HepG2 (cell line): ENCODE measurements around the gene GK. TPM values are rescaled to one million over a fixed set of nuclear protein-coding genes. Genes with fewer than 3 reads are reported as not detected.

ENCODE experiments used
- DMAP1 ChIP-seq: IDR thresholded peaks from 2 replicates; pipeline ENCODE4 v1.6.1; 2016
- DRAP1 ChIP-seq: IDR thresholded peaks from 2 replicates; pipeline ENCODE4 v1.6.1; 2016; ENCODE audit warnings: missing genetic modification reagents, missing compliant biosample characterization
- HDAC2 ChIP-seq: sonication (generic); formaldehyde crosslinking; IDR thresholded peaks from 2 replicates; pipeline ENCODE4 v1.4.0; 2020; ENCODE audit warnings: missing genetic modification reagents
- ISL2 ChIP-seq: sonication (generic); formaldehyde crosslinking; IDR thresholded peaks from 2 replicates; pipeline ENCODE4 v1.5.0; 2020; ENCODE audit warnings: missing genetic modification reagents
- KAT8 ChIP-seq: IDR thresholded peaks from 2 replicates; pipeline ENCODE4 v1.6.1; 2016; ENCODE audit warnings: missing genetic modification reagents, missing compliant biosample characterization
- NR2F6 ChIP-seq, 2 experiments: IDR thresholded peaks; 2 replicates each; pipeline ENCODE4 v1.6.1; 2016; ENCODE audit warnings: antibody characterized with exemption in 1 of 2, mild to moderate bottlenecking in 1 of 2
- PTBP1 ChIP-seq: fragments of 200-400 bp; formaldehyde crosslinking; IDR thresholded peaks from 2 replicates; pipeline ENCODE4 v1.6.1; 2018; ENCODE audit warnings: low read length, low read depth; ENCODE audit not compliant: poor library complexity, severe bottlenecking
- TBX2 ChIP-seq: sonication (generic); formaldehyde crosslinking; IDR thresholded peaks from 2 replicates; pipeline ENCODE4 v1.5.0; 2020; ENCODE audit warnings: missing genetic modification reagents, mild to moderate bottlenecking, borderline replicate concordance
- TFAP4 ChIP-seq: sonication (generic); IDR thresholded peaks from 2 replicates; pipeline ENCODE4 v1.6.1; 2016; ENCODE audit warnings: low read depth, borderline replicate concordance
- ZBTB26 ChIP-seq: IDR thresholded peaks from 2 replicates; pipeline ENCODE4 v1.6.1; 2016; ENCODE audit warnings: missing compliant biosample characterization, missing genetic modification reagents, borderline replicate concordance
- ZBTB7B ChIP-seq: sonication (generic); formaldehyde crosslinking; IDR thresholded peaks from 2 replicates; pipeline ENCODE4 v1.4.0; 2020; ENCODE audit warnings: missing genetic modification reagents
- ZBTB8A ChIP-seq: sonication (generic); formaldehyde crosslinking; IDR thresholded peaks from 2 replicates; pipeline ENCODE4 v1.4.0; 2020; ENCODE audit warnings: mild to moderate bottlenecking, low read depth, missing genetic modification reagents, borderline replicate concordance
- ZHX2 ChIP-seq, 2 experiments: sonication (generic) in 1 of 2; formaldehyde crosslinking in 1 of 2; IDR thresholded peaks; 2 replicates each; pipeline versions ENCODE4 v1.6.1 to v1.9.0; 2014 to 2022; ENCODE audit warnings: antibody characterized with exemption in 1 of 2, borderline replicate concordance in 1 of 2, inconsistent platforms in 1 of 2, low read depth in 1 of 2, missing genetic modification reagents in 1 of 2
- ZNF12 ChIP-seq: sonication (generic); formaldehyde crosslinking; IDR thresholded peaks from 2 replicates; pipeline ENCODE4 v1.5.0; 2020; ENCODE audit warnings: missing genetic modification reagents
- ZNF776 ChIP-seq: sonication (generic); formaldehyde crosslinking; IDR thresholded peaks from 2 replicates; pipeline ENCODE4 v1.4.0; 2020; ENCODE audit warnings: mild to moderate bottlenecking, missing genetic modification reagents
- ZSCAN9 ChIP-seq: IDR thresholded peaks from 2 replicates; pipeline ENCODE4 v1.6.1; 2016; ENCODE audit warnings: borderline replicate concordance
- polyA plus RNA-seq, 8 experiments: library from polyadenylated mRNA; depleted of rRNA in 3 of 8; stranded (reverse) in 7 of 8; unstranded in 1 of 8; fragments of >200 nt; fragmentation: Illumina TruSeq in 4 of 8; extraction: Trizol in 4 of 8; gene quantifications; 2 replicates each; pipeline versions ENCODE4 v1.2.1 to v1.2.3, GENCODE V29; 2011 to 2016; ENCODE audit warnings: low read depth in 4 of 8, missing spikeins in 1 of 8, mixed read lengths in 1 of 8; ENCODE audit not compliant: insufficient read depth in 1 of 8
- total RNA-seq, 5 experiments: library from RNA; depleted of rRNA; stranded (reverse); fragments of >200 nt; fragmentation: Illumina TruSeq; extraction: Trizol; gene quantifications; 2 replicates each; pipeline ENCODE4 v1.2.3, GENCODE V29; 2016; ENCODE audit warnings: low read depth in 1 of 5

Gene GK
- total and polyA plus RNA-seq, 2 of the 13 experiments (the other 11 are each of a cell fraction or from before 2014, with no cell fraction given) = 64.2 to 265 TPM

GRCh38 chrX:30652527-30653414, 452 bp upstream of the GK start (continued):
- TF ChIP-seq ZHX2 (IDR thresholded peaks at IDR 0.05; ENCODE audit: low read depth) (no peak), ZHX2 (CRISPR knock-in tag; IDR thresholded peaks at IDR 0.05; ENCODE audit: borderline replicate concordance) (no peak), NR2F6 (IDR thresholded peaks at IDR 0.05) (0 out of 2 replicates have a peak, but pooled peaks have one; percentile 16), NR2F6 (CRISPR knock-in tag; IDR thresholded peaks at IDR 0.05) (no peak; the same call in none of the 2 replicates), DMAP1 (CRISPR knock-in tag) (peak; percentile 67; the same call in 1 of the 2 replicates), ZBTB26 (CRISPR knock-in tag) (no peak), HDAC2 (CRISPR knock-in tag) (0 out of 2 replicates have a peak, but pooled peaks have one; percentile 23), TFAP4 (peak; percentile 63; the same call in 1 of the 2 replicates), ZNF12 (CRISPR knock-in tag) (no peak), ZNF776 (0 out of 2 replicates have a peak, but pooled peaks have one; percentile 50), ZSCAN9 (CRISPR knock-in tag) (no peak), ISL2 (CRISPR knock-in tag) (0 out of 2 replicates have a peak, but pooled peaks have one; percentile 18), ZBTB8A (CRISPR knock-in tag) (no peak), ZBTB7B (CRISPR knock-in tag) (no peak), TBX2 (CRISPR knock-in tag) (peak; percentile 62), PTBP1 (no peak), DRAP1 (CRISPR knock-in tag) (peak; percentile 63), KAT8 (CRISPR knock-in tag) (no peak)
